Left hindlimb (tissue), 1 donor: ENCODE data around the gene FKBP8.
"Not testable (repeated sequence)": the region's sequence is repeated elsewhere in the genome, so short reads cannot be mapped to it uniquely, and the experiment has no call there.

Source experiments
- DNase-seq: peaks from one replicate; pipeline ENCODE4 v3.0.0-alpha.2; 2018

Gene FKBP8

DNA sequence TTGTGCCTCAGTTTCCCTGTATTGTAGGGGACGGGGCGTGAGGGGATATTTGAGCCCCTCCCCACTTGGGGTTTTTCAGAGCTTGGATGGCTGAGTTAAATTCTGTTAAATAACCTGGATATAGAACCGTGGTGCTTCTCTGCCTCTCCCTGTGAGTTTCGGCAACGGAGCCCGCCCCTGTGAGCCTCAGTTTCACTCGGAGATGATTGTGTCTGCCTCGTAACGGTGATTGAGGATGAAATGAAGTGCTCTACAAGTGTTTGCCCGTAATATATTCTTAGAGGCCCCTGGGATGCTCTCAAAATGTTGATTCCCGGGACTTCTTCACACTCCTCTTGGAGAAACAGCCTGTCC, 14.8 kb upstream of the FKBP8 start:
- DNase-seq: no peak

DNA sequence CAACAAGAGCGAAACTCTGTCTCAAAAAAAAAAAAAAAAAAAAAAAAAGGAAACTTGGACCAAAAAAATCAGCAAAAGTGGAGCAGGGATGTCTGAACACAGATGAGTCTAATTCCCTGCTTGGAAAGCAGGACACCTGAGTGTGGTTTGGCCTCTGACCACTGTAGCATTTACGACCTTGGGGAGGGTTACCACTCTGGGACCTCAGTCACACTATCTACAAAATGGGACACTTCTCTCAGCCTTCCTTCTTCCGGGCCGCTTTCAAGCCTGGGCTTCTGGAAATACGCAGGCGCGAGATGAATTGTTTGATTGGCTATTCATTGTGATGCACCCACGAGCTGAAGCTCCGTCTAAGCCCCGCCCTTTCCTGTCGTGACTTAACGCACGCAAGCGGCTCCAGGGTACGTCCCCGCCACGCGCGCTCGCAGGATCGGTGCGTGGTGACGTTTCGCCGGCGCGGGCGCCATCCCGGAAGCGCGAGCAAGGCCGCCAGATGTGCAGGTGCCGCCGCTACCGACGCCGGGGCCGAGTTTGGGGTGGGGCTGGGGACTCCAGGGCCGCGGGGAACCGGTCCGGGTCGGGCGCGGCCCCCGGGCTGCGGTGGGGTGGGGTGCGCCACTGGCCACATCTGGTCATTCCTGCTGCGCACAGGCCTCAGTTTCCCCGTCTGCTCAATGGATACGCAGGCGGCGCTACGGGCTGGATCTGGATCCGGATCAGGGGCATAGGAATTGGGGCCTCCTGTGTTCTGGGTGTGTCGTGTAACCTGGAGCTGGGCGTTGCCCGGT, 14.2 kb upstream of the FKBP8 start, which contains the start of gene KXD1:
Gene KXD1 (plus strand): TSS at position 460 of the 791 bp plus-strand sequence. CDS start 4,187 bp downstream, outside the sequence.
- peak; percentile 96 for DNase-seq

DNA sequence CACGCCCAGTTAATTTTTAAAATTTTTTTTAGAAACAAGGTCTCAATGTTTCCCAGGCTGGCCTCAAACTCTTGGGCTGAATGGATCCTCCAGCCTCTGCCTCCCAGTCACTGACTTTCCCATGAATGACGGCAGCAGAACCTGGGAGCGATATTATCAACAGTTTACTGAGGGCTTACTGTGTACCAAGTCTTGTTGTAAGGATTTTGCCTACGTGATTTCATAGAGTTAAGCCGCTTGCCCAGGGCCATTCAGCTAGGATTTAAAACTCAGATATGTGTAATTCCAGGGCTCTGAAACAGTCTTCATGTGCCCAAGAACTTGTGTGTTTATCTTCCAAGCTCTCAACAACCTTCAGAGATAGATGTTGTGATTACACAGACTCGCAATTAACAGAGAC, 8.3 kb upstream of the FKBP8 start:
- DNase-seq: no peak

- no peak for DNase-seq
Observed at GRCh38 chr19:18543814-18544475, 572 bp upstream of the FKBP8 start.

- DNase-seq: no peak
Observed at GRCh38 chr19:18541992-18542940, 1.1 kb downstream of the FKBP8 start.

DNA sequence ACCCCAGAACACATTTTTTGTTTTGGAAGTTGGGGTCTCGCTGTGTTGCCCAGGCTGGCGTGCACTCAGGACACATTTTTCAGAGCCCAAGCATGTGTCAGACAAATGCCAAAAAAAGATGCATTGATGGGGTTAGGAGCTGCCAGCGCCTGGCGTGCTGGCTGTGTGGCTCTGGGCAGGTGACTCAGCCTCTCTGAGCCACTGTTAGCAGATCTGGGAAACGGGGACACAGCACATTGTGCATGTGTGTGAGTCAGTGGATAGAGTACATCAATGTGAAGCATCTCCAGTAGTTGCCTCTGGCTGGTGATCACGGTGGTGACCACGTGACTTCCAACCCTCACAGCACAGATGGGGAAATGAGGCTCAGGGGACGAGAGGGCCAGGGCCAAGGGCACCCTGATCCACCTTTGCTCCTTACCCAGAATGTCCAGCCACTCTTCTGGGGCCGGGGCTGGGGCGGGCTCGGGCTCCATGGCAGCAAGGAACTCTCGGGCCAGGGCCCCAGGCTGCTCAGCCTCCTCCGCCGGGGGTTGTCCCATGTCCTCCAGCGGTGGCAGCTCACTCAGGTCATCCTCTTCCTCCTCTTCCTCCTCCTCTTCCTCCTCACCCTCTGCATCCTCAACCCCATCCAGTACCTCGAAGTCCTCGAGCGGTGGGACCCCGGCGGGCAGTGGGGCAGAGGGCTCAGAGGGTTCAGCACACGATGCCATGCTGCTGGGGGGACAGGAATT, 1.9 kb downstream of the FKBP8 start:
- DNase-seq: no peak

DNA sequence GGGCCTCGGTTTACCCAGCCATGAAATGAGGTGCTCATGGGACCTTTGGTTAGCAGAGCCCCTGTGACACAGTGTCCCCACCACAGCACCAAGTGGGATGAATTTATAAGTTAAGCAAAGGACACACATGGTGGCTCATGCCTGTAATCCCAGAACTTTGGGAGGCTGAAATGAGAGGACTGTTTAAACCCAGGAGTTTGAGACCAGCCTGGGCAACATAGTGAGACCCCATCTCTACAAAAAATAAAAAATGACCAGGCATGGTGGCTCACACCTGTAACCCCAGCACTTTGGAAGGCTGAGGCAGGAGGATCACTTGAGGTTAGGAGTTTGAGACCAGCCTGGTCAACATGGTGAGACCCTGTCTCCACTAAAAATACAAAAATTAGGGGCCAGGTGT, 3.2 kb downstream of the FKBP8 start:
- DNase-seq: not testable (repeated sequence)

- no peak for DNase-seq
Observed at GRCh38 chr19:18539372-18539771, 4.0 kb downstream of the FKBP8 start.

- no peak for DNase-seq
Observed at GRCh38 chr19:18538115-18538514, 5.3 kb downstream of the FKBP8 start.

GRCh38 chr19:18537431-18537830, 5.9 kb downstream of the FKBP8 start:
- no peak for DNase-seq

DNA sequence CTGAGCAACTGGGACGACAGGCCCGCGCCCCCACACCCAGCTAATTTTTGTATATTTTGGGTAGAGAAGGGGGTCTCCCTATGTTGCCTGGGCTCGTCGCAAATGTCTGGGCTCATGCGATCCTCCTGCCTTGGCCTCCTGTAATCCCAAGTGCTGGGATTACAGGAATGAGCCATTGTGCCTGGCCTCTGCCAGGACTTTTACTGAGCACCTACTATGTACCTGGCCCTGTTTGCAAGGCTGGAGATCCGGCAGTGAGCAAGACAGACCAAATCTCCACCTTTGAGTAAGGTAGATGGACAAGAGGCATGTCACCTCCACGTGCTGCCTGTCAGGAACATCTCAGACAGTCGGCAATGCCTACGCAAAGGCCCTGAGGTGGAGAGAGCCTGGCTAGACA, 6.9 kb downstream of the FKBP8 start:
- DNase-seq: no peak

GRCh38 chr19:18533058-18533457, 10.3 kb downstream of the FKBP8 start:
- no peak for DNase-seq

DNA sequence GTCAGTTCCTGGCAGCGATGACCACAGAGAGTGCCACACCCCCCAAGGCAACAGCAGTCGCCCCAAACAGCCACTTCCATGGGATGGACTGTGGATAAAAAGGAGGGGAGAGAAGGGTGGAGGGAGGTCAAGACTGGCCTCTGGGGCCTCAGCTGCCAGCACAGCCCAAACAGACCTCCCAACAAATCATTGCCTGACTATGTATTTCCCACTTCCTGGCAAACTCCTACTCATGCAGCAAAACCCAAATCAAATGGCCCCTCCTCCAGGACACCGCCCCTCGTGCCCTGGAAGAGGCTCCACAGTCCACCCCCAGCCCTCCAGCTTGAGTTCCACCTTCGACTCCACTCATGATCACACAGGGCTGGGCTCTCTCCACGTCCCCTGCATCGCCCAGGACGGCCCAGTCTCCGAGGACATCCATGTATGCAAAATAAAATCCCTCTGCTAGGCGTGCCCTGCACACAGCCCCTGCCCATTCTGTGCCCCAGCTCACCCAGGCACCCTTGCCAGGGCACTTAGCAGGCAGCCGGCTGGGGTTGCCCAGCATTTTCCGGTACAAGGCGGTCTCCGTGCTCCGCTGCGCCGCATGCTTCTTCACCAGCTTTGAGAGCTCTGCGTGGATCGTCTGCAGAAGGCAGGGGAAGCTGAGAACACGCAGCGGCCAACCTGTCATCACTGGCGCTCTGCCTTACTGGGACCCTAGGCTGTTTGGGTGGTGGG, 11.0 kb downstream of the FKBP8 start:
- DNase-seq: no peak

DNA sequence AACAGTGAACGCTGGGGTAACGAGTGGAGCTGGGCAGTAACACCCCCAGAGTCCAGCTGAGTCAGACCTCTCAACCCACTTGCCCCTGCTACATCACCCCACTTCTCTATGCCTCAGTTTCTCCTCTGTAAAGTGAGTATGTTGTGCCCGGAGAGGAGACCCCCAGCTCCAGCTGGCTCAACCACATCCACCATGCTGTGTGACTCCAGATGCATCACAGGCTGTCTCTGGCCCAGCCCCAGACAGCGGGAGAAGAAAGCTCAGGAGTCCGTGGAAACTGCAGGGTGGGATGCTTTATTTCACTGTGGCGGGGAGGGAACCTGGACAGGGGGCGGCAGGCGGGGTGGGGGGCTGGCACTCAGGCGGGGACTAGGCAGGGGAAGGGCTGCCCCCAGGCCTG, 11.9 kb downstream of the FKBP8 start:
- no peak for DNase-seq

DNA sequence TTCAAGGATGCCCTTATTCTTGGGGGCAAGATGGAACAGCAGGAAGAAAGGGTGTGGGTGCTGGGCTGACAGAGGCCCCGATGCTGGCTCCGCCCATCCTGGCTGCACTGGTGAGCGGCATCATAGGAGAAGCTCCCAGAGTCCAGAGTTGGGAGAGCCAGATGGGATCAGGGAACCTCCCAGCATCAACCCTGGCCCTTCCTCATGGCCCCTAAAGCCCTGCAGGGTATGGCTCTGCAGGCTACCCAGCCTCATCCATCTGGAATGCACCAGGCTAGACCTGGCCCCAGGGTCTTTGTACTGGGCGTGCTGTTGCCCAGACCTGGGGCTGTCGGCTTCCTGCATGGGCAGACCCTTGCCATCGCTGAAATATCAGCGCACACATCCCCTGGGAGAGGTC, 13.6 kb downstream of the FKBP8 start:
- DNase-seq: no peak

DNA sequence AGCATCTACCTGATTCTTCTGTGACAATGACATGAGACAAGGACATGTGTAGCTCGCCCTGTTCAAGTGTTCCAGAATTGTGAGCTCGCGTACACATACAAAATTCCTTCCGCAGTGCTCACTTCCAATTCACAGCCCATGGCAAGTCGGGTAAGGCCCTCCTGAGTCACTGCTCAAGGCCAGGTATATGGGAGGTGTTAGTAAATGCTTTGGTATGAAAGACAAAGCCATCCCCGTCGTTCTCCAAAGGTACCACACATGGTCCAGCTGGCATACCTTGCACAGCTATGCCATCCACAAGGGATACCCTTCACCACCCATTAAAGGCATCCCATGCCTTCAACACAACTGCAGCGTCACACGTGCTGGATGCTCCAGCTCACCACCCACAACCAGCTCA, 17.1 kb downstream of the FKBP8 start:
- DNase-seq: no peak

- no peak for DNase-seq
Observed at GRCh38 chr19:18523841-18524240, 19.5 kb downstream of the FKBP8 start.

DNA sequence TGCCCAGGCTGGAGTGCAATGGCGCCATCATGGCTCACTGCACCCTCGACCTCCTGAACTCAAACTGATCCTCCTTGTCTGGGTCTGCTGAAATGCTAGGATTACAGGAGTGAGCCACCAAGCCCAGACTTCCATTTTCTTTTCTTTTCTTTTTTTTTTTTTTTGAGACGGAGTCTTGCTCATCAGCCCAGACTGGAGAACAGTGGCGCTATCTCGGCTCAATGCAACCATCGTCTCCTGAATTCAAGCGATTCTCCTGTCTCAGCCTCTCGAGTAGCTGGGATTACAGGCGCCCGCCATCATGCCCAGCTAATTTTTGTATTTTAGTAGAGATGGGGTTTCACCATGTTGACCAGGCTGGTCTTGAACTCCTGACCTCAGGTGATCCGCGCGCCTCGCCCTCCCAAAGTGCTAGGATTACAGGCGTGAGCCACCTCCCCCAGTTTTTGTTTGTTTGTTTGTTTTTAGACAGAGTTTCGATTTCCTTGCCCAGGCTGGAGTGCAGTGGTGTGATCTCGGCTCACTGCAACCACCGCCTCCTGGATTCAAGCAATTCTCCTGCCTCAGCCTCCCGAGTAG, 20.4 kb downstream of the FKBP8 start:
- not testable (repeated sequence) for DNase-seq

- peak; percentile 100 for DNase-seq
Observed at GRCh38 chr19:18522124-18522861, 21.1 kb downstream of the FKBP8 start.

DNA sequence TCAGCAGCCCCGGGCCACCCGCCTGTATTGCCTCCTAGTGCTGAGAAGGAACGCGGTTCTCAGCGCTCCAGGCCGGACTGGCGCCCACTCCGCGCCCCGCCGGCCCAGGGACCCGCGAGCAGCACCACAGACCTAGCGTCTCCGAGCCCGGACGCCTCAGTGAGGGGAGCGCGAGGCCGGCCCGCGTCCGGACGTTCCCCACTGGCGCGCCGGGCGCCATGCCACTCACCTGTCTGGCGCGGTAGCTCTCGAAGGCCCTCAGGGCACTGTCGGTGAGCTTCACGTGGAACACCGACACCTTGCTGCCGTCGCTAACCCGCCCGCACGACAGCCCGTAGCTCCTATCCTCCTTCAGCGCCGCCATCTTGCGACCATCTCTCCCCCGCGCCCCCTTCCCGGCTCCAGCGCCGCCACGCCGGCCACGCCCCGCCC, 21.7 kb downstream of the FKBP8 start, which contains the start of gene ELL:
Gene ELL (minus strand): TSS at position 379 of the 432 bp plus-strand sequence. CDS start 15 bp downstream, at position 364.
- no peak for DNase-seq
